GM19372 (cell line): ENCODE data around the gene PRMT1.
A peak's percentile ranks its signal among the peaks of the same experiment; 100 is the strongest.
"Not testable (repeated sequence)": the region's sequence is repeated elsewhere in the genome, so short reads cannot be mapped to it uniquely, and the experiment has no call there.

Experiments used
- ATAC-seq: cut with Tn5 transposase; IDR thresholded peaks from one replicate; pipeline ENCODE4 v1.9.1; 2021; ENCODE audit warnings: mild to moderate bottlenecking, low read depth, moderate library complexity; ENCODE audit not compliant: unreplicated experiment

PRMT1 gene

GRCh38 chr19:49677231-49677900, at the start of gene PRMT1:
Gene PRMT1 (plus strand): TSS chr19:49677271. CDS start chr19:49677281, 10 bp downstream.
- ATAC-seq, result no peak

GRCh38 chr19:49629659-49630058, 47.4 kb upstream of the PRMT1 start:
- ATAC-seq, result no peak

- ATAC-seq, result no peak
These were observed 46.0 kb upstream of the PRMT1 start for GRCh38 chr19:49631014-49631588.

- ATAC-seq, result no peak
These were observed 45.4 kb upstream of the PRMT1 start for GRCh38 chr19:49631610-49632192.

GRCh38 chr19:49632576-49632975, 44.5 kb upstream of the PRMT1 start:
- ATAC-seq, result no peak

- not testable (repeated sequence) for ATAC-seq
These were observed 43.8 kb upstream of the PRMT1 start for GRCh38 chr19:49633273-49633672.

GRCh38 chr19:49635530-49636232, 41.4 kb upstream of the PRMT1 start:
- no peak for ATAC-seq

GRCh38 chr19:49636233-49636932, 40.7 kb upstream of the PRMT1 start:
- no peak for ATAC-seq

- ATAC-seq, result no peak
These were observed 39.0 kb upstream of the PRMT1 start for GRCh38 chr19:49637821-49638738.

GRCh38 chr19:49639401-49640112, 37.5 kb upstream of the PRMT1 start:
- no peak for ATAC-seq

GRCh38 chr19:49640113-49640898, 36.8 kb upstream of the PRMT1 start, which contains the start of gene RRAS:
Gene RRAS (minus strand): TSS chr19:49640143. CDS start chr19:49640098, 45 bp downstream.
- peak; percentile 54 for ATAC-seq

GRCh38 chr19:49641688-49642491, 35.2 kb upstream of the PRMT1 start, which contains the start of gene SCAF1:
Gene SCAF1 (plus strand): TSS chr19:49642209. CDS start chr19:49645027, 2,818 bp downstream.
- ATAC-seq, result peak; percentile 59

- no peak for ATAC-seq
These were observed 34.5 kb upstream of the PRMT1 start for GRCh38 chr19:49642492-49643035.

- no peak for ATAC-seq
These were observed 33.6 kb upstream of the PRMT1 start for GRCh38 chr19:49643466-49643865.

GRCh38 chr19:49645592-49645991, 31.5 kb upstream of the PRMT1 start:
- no peak for ATAC-seq

GRCh38 chr19:49645995-49646394, 31.1 kb upstream of the PRMT1 start:
- no peak for ATAC-seq

- no peak for ATAC-seq
These were observed 30.5 kb upstream of the PRMT1 start for GRCh38 chr19:49646586-49646985.
